Kasumi-1 (cell line): ENCODE data around the gene CPOX.
A peak's percentile ranks its signal among the peaks of the same experiment; 100 is the strongest.
"Not testable (repeated sequence)": the region's sequence is repeated elsewhere in the genome, so short reads cannot be mapped to it uniquely, and the experiment has no call there.

ENCODE experiments used
- DNase-seq, 2 experiments: peaks; one replicate each; lab custom pipeline; 2025; lab: John Stamatoyannopoulos, UW

The CPOX gene

GRCh38 chr3:98593046-98593936 is at the start of gene CPOX:
CPOX (minus strand) TSS chr3:98593611; CDS start chr3:98593504, 107 bp downstream.
- peak; percentile 88 for DNase-seq

- not testable (repeated sequence) for DNase-seq
Measured at GRCh38 chr3:98642769-98643168, 49.4 kb upstream of the CPOX start.

- not testable (repeated sequence) for DNase-seq
Measured at GRCh38 chr3:98641756-98642155, 48.3 kb upstream of the CPOX start.

GRCh38 chr3:98638515-98638914 is 45.1 kb upstream of the CPOX start:
- not testable (repeated sequence) for DNase-seq

- no peak for DNase-seq
Measured at GRCh38 chr3:98630416-98630815, 37.0 kb upstream of the CPOX start.

- no peak for DNase-seq
Measured at GRCh38 chr3:98628317-98628716, 34.9 kb upstream of the CPOX start.

- DNase-seq, result no peak
Measured at GRCh38 chr3:98626151-98626550, 32.7 kb upstream of the CPOX start.

- DNase-seq, result no peak
Measured at GRCh38 chr3:98623572-98624280, 30.3 kb upstream of the CPOX start.

- DNase-seq, result no peak
Measured at GRCh38 chr3:98617841-98618240, 24.4 kb upstream of the CPOX start.

GRCh38 chr3:98613616-98614015 is 20.2 kb upstream of the CPOX start:
- DNase-seq, result no peak

GRCh38 chr3:98612996-98613517 is 19.6 kb upstream of the CPOX start:
- no peak for DNase-seq

GRCh38 chr3:98612587-98612986 is 19.2 kb upstream of the CPOX start:
- DNase-seq, result no peak

GRCh38 chr3:98608029-98608428 is 14.6 kb upstream of the CPOX start:
- DNase-seq, result no peak

- DNase-seq, result no peak
Measured at GRCh38 chr3:98603580-98603979, 10.2 kb upstream of the CPOX start.

- peak; percentile 85 to 89 for DNase-seq
Measured at GRCh38 chr3:98602078-98602678, 8.8 kb upstream of the CPOX start.

- DNase-seq, result no peak
Measured at GRCh38 chr3:98601180-98601579, 7.8 kb upstream of the CPOX start.

- no peak for DNase-seq
Measured at GRCh38 chr3:98600412-98601095, 7.1 kb upstream of the CPOX start.

GRCh38 chr3:98599647-98600411 is 6.4 kb upstream of the CPOX start:
- DNase-seq, result no peak

GRCh38 chr3:98598492-98598891 is 5.1 kb upstream of the CPOX start:
- no peak for DNase-seq

GRCh38 chr3:98596541-98597500 is 3.4 kb upstream of the CPOX start:
- DNase-seq, result peak; percentile 92 to 96
